Hepatocyte (in vitro differentiated cells): ENCODE results near the gene DENND4A.

Experiments used
- EZH2 ChIP-seq: fragments of 200-600 bp; sonication (generic); IDR thresholded peaks from 2 replicates; pipeline ENCODE4 v1.6.1; 2016; ENCODE audit warnings: antibody characterized with exemption, mild to moderate bottlenecking, borderline replicate concordance
- TF ChIP-seq, protein P1 (sequence below): fragments of 200-600 bp; sonication (generic); IDR thresholded peaks from 2 replicates; pipeline ENCODE4 v1.5.1; 2016; ENCODE audit warnings: antibody characterized with exemption, mild to moderate bottlenecking; ENCODE audit not compliant: poor library complexity

DNA sequence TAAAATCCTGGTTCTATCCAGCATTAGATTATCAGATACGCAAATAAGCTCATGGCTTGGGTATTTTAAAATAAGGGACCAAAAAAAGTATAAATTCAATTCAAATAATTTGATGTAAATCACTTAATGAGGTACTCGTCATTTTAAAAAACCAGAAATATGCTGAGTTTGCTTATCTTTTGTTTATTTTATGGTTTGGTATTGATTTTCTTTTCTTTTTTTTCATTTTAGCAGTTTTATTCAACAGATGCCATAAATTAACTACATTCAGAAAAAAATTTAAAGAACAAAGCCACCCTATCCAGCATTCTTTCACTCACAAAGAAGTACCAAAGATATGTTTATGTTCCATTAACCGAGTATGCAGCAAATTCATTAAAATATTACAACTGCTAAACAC is 22.6 kb downstream of the DENND4A start:
- TF ChIP-seq, protein P1, sequence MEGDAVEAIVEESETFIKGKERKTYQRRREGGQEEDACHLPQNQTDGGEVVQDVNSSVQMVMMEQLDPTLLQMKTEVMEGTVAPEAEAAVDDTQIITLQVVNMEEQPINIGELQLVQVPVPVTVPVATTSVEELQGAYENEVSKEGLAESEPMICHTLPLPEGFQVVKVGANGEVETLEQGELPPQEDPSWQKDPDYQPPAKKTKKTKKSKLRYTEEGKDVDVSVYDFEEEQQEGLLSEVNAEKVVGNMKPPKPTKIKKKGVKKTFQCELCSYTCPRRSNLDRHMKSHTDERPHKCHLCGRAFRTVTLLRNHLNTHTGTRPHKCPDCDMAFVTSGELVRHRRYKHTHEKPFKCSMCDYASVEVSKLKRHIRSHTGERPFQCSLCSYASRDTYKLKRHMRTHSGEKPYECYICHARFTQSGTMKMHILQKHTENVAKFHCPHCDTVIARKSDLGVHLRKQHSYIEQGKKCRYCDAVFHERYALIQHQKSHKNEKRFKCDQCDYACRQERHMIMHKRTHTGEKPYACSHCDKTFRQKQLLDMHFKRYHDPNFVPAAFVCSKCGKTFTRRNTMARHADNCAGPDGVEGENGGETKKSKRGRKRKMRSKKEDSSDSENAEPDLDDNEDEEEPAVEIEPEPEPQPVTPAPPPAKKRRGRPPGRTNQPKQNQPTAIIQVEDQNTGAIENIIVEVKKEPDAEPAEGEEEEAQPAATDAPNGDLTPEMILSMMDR, result no peak
- no peak for TF ChIP-seq EZH2
